Liver (tissue), 9 donors: ENCODE data around the gene ZSWIM1. TPM values are rescaled to one million over a fixed set of nuclear protein-coding genes. Genes with fewer than 3 reads are reported as not detected.
A peak's percentile ranks its signal among the peaks of the same experiment; 100 is the strongest.

Experiments used
- DNase-seq: peaks from one replicate; pipeline ENCODE4 v3.0.0-alpha.2; 2017; ENCODE audit warnings: low spot score
- H3K27ac ChIP-seq, 2 donors: one replicate each; pipeline ENCODE4 v1.7.0; 2013; ENCODE audit warnings: inconsistent platforms in 2 of 2, low read length in 2 of 2, control low read depth in 1 of 2, low read depth in 1 of 2, mild to moderate bottlenecking in 1 of 2
- H3K27me3 ChIP-seq, 4 donors: one replicate each; pipeline versions ENCODE4 v1.6.1 to v1.7.0; 2013; ENCODE audit warnings: low read length in 3 of 4, inconsistent platforms in 1 of 4, mild to moderate bottlenecking in 1 of 4, moderate library complexity in 1 of 4; ENCODE audit not compliant: control insufficient read depth in 4 of 4, insufficient read depth in 4 of 4
- H3K36me3 ChIP-seq, 4 donors: one replicate each; pipeline versions ENCODE4 v1.6.1 to v1.7.0; 2013; ENCODE audit warnings: low read length in 3 of 4, mild to moderate bottlenecking in 3 of 4, low read depth in 1 of 4, moderate library complexity in 1 of 4; ENCODE audit not compliant: control insufficient read depth in 4 of 4, insufficient read depth in 3 of 4
- H3K4me1 ChIP-seq, 4 donors: one replicate each; pipeline versions ENCODE4 v1.6.1 to v1.7.0; 2013; ENCODE audit warnings: low read length in 3 of 4, mild to moderate bottlenecking in 3 of 4, moderate library complexity in 1 of 4; ENCODE audit not compliant: control insufficient read depth in 4 of 4, insufficient read depth in 4 of 4
- H3K4me3 ChIP-seq, 3 donors: one replicate each; pipeline versions ENCODE4 v1.6.1 to v1.7.0; 2013; ENCODE audit warnings: low read length in 3 of 3, control low read depth in 1 of 3, low read depth in 1 of 3, mild to moderate bottlenecking in 1 of 3
- H3K9ac ChIP-seq, 2 donors: one replicate each; pipeline ENCODE4 v1.7.0; 2013; ENCODE audit warnings: low read length in 2 of 2, mild to moderate bottlenecking in 2 of 2, moderate library complexity in 2 of 2, control low read depth in 1 of 2, low read depth in 1 of 2
- H3K9me3 ChIP-seq, 4 donors: one replicate each; pipeline versions ENCODE4 v1.6.1 to v1.7.0; 2013; ENCODE audit warnings: low read length in 3 of 4; ENCODE audit not compliant: control insufficient read depth in 4 of 4
- ATF3 ChIP-seq: IDR thresholded peaks from 2 replicates; pipeline ENCODE4 v1.6.1; 2016; ENCODE audit warnings: antibody characterized with exemption
- CTCF ChIP-seq: fragments of 150-350 bp; IDR thresholded peaks from 2 replicates; pipeline ENCODE4 v1.5.1; 2017; ENCODE audit warnings: improper control_type of control experiment, low read depth, low read length; ENCODE audit not compliant: missing input control
- EGR1 ChIP-seq, 2 donors: IDR thresholded peaks; 2 replicates each; pipeline ENCODE4 v1.6.1; 2016 to 2018; ENCODE audit warnings: antibody characterized with exemption in 2 of 2, low read depth in 2 of 2
- FOXA1 ChIP-seq: IDR thresholded peaks from 2 replicates; pipeline ENCODE4 v1.6.1; 2016; ENCODE audit warnings: antibody characterized with exemption
- FOXA2 ChIP-seq: IDR thresholded peaks from 2 replicates; pipeline ENCODE4 v1.6.1; 2016; ENCODE audit warnings: antibody characterized with exemption
- GABPA ChIP-seq, 2 donors: IDR thresholded peaks in 1 of 2; conservative IDR thresholded peaks in 1 of 2; 2 replicates each; pipeline ENCODE4 v1.6.1; 2016; ENCODE audit warnings: antibody characterized with exemption in 2 of 2, mild to moderate bottlenecking in 1 of 2, moderate library complexity in 1 of 2
- HNF4A ChIP-seq, 2 donors: conservative IDR thresholded peaks; 2 replicates each; pipeline ENCODE4 v1.6.1; 2016; ENCODE audit warnings: antibody characterized with exemption in 2 of 2, mild to moderate bottlenecking in 2 of 2
- HNF4G ChIP-seq: IDR thresholded peaks from 2 replicates; pipeline ENCODE4 v1.6.1; 2016; ENCODE audit warnings: antibody characterized with exemption
- JUND ChIP-seq, 2 donors: IDR thresholded peaks; 2 replicates each; pipeline ENCODE4 v1.6.1; 2016; ENCODE audit warnings: antibody characterized with exemption in 2 of 2
- MAX ChIP-seq: IDR thresholded peaks from 2 replicates; pipeline ENCODE4 v1.6.1; 2016; ENCODE audit warnings: antibody characterized with exemption
- NR2F2 ChIP-seq: IDR thresholded peaks from 2 replicates; pipeline ENCODE4 v1.6.1; 2016; ENCODE audit warnings: antibody characterized with exemption
- RAD21 ChIP-seq, 2 donors: IDR thresholded peaks; 2 replicates each; pipeline ENCODE4 v1.6.1; 2016; ENCODE audit warnings: antibody characterized with exemption in 2 of 2, mild to moderate bottlenecking in 2 of 2
- REST ChIP-seq: IDR thresholded peaks from 2 replicates; pipeline ENCODE4 v1.6.1; 2016; ENCODE audit warnings: antibody characterized with exemption, mild to moderate bottlenecking
- RXRA ChIP-seq, 2 donors: IDR thresholded peaks; 2 replicates each; pipeline ENCODE4 v1.6.1; 2017 to 2018; ENCODE audit warnings: antibody characterized with exemption in 2 of 2, mild to moderate bottlenecking in 1 of 2
- SP1 ChIP-seq: IDR thresholded peaks from 2 replicates; pipeline ENCODE4 v1.6.1; 2018; ENCODE audit warnings: antibody characterized with exemption, mild to moderate bottlenecking
- TAF1 ChIP-seq: conservative IDR thresholded peaks from 2 replicates; pipeline ENCODE4 v1.6.1; 2016; ENCODE audit warnings: antibody characterized with exemption, mild to moderate bottlenecking
- ZBTB33 ChIP-seq: IDR thresholded peaks from 2 replicates; pipeline ENCODE4 v1.6.1; 2016; ENCODE audit warnings: antibody characterized with exemption
- WGBS: extraction: QIAGEN DNeasy Blood & Tissue Kit; methylation state at CpG from one replicate; pipeline ENCODE4 v1.1.7; 2013; 5-methylcytosine and 5-hydroxymethylcytosine counted together
- polyA plus RNA-seq, 2 donors: library from polyadenylated mRNA; stranded (reverse) in 1 of 2; unstranded in 1 of 2; fragments of 200-250 nt in 1 of 2; fragments of >200 nt in 1 of 2; fragmentation: Nextera tagmentation in 1 of 2; extraction: Ambion mirVana in 1 of 2; gene quantifications; one replicate each; pipeline versions ENCODE4 v1.2.1 to v1.2.3, GENCODE V29; 2013 to 2015
- total RNA-seq, 2 donors: library from RNA; depleted of rRNA; stranded (reverse); fragments of >200 nt; gene quantifications; one replicate each; pipeline ENCODE4 v1.2.3, GENCODE V29; 2014
- donor health status: healthy.
- donor health status: healthy.
- donor health status: healthy.
- donor health status: healthy.
- donor health status: healthy.

The ZSWIM1 gene
- total and polyA plus RNA-seq, 4 donors, result 2.1 to 5.0 (median 2.3) TPM

- TF ChIP-seq CTCF (no peak), NR2F2 (peak; percentile 18), ZBTB33 (no peak), JUND (IDR thresholded peaks at IDR 0.05) (no peak), EGR1 (IDR thresholded peaks at IDR 0.05; ENCODE audit: low read depth in 2 of 2) (no peak)
These were observed 43.6 kb downstream of the ZSWIM1 start (continued) for GRCh38 chr20:45924391-45925261.

GRCh38 chr20:45925821-45926506, 44.9 kb downstream of the ZSWIM1 start:
- H3K27ac ChIP-seq, result no peak overlapping the region
- H3K9ac ChIP-seq, result no peak overlapping the region
- WGBS, result 69% methylated on average over 9 of the region's 9 CpGs
- peaks cover 3 to 21% (median 14%) of the 10 kb centered on the region in 4 donors for H3K4me1 ChIP-seq
- H3K27me3 ChIP-seq, result no peaks in the 10 kb centered on the region
- no peaks in the 10 kb centered on the region for H3K36me3 ChIP-seq
- DNase-seq, result no peak
- TF ChIP-seq ZBTB33 (no peak), FOXA2 (no peak), ATF3 (no peak), RAD21 (IDR thresholded peaks at IDR 0.05) (no peak), HNF4G (no peak), HNF4A (conservative IDR thresholded peaks at IDR 0.05) (no peak), MAX (no peak), FOXA1 (no peak), GABPA (IDR thresholded peaks at IDR 0.05 in 1 of 2, conservative IDR thresholded peaks at IDR 0.05 in 1 of 2) (no peak), NR2F2 (no peak), CTCF (no peak), REST (no peak), JUND (IDR thresholded peaks at IDR 0.05) (no peak), TAF1 (no peak), RXRA (IDR thresholded peaks at IDR 0.05) (no peak), SP1 (no peak)
- no peaks in the 10 kb centered on the region for H3K9me3 ChIP-seq
- H3K4me3 ChIP-seq, result no peak overlapping the region
